ENCODE measurements around the gene SH3D19. TPM values are rescaled to one million over a fixed set of nuclear protein-coding genes. Genes with fewer than 3 reads are reported as not detected.

SH3D19 gene
- total RNA-seq, 1 experiment from 2014 or later = 29.7 TPM

- Histone ChIP-seq H3T11ph (ENCODE audit: low read length) (no peak overlapping the region), H3K27ac (ENCODE audit: insufficient read length, low read depth, low read length) (no peak overlapping the region), H3K14ac (ENCODE audit: insufficient read depth, low read length) (no peak overlapping the region), H4K8ac (replicated peaks; ENCODE audit: insufficient read length, low read depth, low read length) (no peak overlapping the region), H3K4me1 (ENCODE audit: insufficient read depth, low read length) (no peaks in the 10 kb centered on the region), H4K20me1 (ENCODE audit: control insufficient read depth, insufficient read depth, insufficient read length) (no peaks in the 10 kb centered on the region), H2BK120ac (ENCODE audit: low read depth, low read length, poor library complexity, severe bottlenecking) (no peak overlapping the region), H3K18ac (ENCODE audit: insufficient read length, low read depth, low read length) (no peak overlapping the region), H3K4ac (ENCODE audit: low read depth, low read length) (no peak overlapping the region), H2BK15ac (ENCODE audit: low read depth, low read length) (no peak overlapping the region), H3K27me3 (ENCODE audit: insufficient read depth, low read length) (no peaks in the 10 kb centered on the region), H3K4me2 (ENCODE audit: insufficient read depth, insufficient read length, low read length) (no peak overlapping the region), H3K23ac (ENCODE audit: insufficient read length, low read depth, low read length) (no peak overlapping the region), H2BK20ac (ENCODE audit: low read depth, low read length, poor library complexity, severe bottlenecking) (no peak overlapping the region), H2BK5ac (ENCODE audit: insufficient read length, low read length) (no peak overlapping the region), H4K5ac (ENCODE audit: insufficient read length, low read depth, low read length) (no peak overlapping the region), H3K56ac (ENCODE audit: insufficient read length, low read depth, low read length) (no peak overlapping the region), H2AFZ (ENCODE audit: low read length) (no peak overlapping the region), H4K91ac (ENCODE audit: insufficient read length, low read depth, low read length) (no peak overlapping the region), H3K9ac (ENCODE audit: extremely low read depth, insufficient read length, low read length) (no peak overlapping the region), H2AK5ac (ENCODE audit: insufficient read length, low read length) (no peak overlapping the region), H3K79me2 (ENCODE audit: insufficient read depth, low read length) (no peaks in the 10 kb centered on the region; the same call in 1 of the 2 replicates), H3K79me1 (ENCODE audit: insufficient read depth, low read depth, low read length, poor library complexity, severe bottlenecking) (no peaks in the 10 kb centered on the region), H3K9me3 (ENCODE audit: control insufficient read depth, low read depth, low read length) (no peaks in the 10 kb centered on the region), H3K23me2 (ENCODE audit: insufficient read length, low read depth, low read length, poor library complexity, severe bottlenecking) (no peaks in the 10 kb centered on the region), H2BK12ac (ENCODE audit: insufficient read length, low read depth, low read length) (no peak overlapping the region)
- Mint-ChIP-seq H3K4me1 (no peaks in the 10 kb centered on the region), H3K4me3 (no peak overlapping the region), H3K27ac (no peak overlapping the region), H3K36me3 (ENCODE audit: insufficient read depth in 1 of 3, low read depth in 3 of 3) (peaks cover 10% of the 10 kb centered on the region in 3 experiments; a peak in 5 of 7 replicates), H3K27me3 (ENCODE audit: low read depth) (no peaks in the 10 kb centered on the region), H3K9me3 (no peaks in the 10 kb centered on the region; a peak in 1 of 5 replicates)
- TF ChIP-seq CTCF (conservative IDR thresholded peaks at IDR 0.05) = no peak
- WGBS (ENCODE audit: extremely low coverage, insufficient read length, low lambda C conversion rate) = no CpG with 5 or more reads among the region's 5 CpGs
- DNase-seq = no peak
These were observed 91.8 kb downstream of the SH3D19 start for GRCh38 chr4:151233600-151233999.

Data from H9 (cell line).